SK-N-MC (cell line): ENCODE data around the gene SUGP1.

Experiments
- FOXP2 ChIP-seq: optimal IDR thresholded peaks from 2 replicates; pipeline ENCODE3; 2011; ENCODE audit warnings: mild to moderate bottlenecking, moderate library complexity; ENCODE audit not compliant: insufficient read depth; ENCODE audit errors: extremely low read length, control extremely low read depth
- POLR2AphosphoS5 ChIP-seq: IDR thresholded peaks from 2 replicates; pipeline ENCODE4 v1.6.1; 2012; ENCODE audit warnings: mild to moderate bottlenecking, low read depth, low read length, borderline replicate concordance

GRCh38 chr19:19271828-19272599, 48.3 kb downstream of the SUGP1 start:
- TF ChIP-seq FOXP2 (no peak), POLR2AphosphoS5 (no peak)
